Ovary (tissue), 3 donors: Measurements from ENCODE around the gene RNF123.

Source experiments
- POLR2A ChIP-seq: fragments of 450-650 bp; IDR thresholded peaks from one replicate; pipeline ENCODE4 v1.6.1; 2017; ENCODE audit warnings: antibody characterized with exemption, mild to moderate bottlenecking, moderate library complexity
- TF ChIP-seq, protein P1 (sequence below), 3 donors: fragments of 450-650 bp in 2 of 3; fragments of 200-600 bp in 1 of 3; IDR thresholded peaks; one replicate each; pipeline versions ENCODE4 v1.5.1 to v1.8.0; 2016 to 2022; ENCODE audit warnings: antibody characterized with exemption in 3 of 3, mild to moderate bottlenecking in 1 of 3
- donor health status: DM: no; HTN: no; CAD: no.

GRCh38 chr3:49681543-49681942, 7.8 kb upstream of the RNF123 start:
- TF ChIP-seq, protein P1, sequence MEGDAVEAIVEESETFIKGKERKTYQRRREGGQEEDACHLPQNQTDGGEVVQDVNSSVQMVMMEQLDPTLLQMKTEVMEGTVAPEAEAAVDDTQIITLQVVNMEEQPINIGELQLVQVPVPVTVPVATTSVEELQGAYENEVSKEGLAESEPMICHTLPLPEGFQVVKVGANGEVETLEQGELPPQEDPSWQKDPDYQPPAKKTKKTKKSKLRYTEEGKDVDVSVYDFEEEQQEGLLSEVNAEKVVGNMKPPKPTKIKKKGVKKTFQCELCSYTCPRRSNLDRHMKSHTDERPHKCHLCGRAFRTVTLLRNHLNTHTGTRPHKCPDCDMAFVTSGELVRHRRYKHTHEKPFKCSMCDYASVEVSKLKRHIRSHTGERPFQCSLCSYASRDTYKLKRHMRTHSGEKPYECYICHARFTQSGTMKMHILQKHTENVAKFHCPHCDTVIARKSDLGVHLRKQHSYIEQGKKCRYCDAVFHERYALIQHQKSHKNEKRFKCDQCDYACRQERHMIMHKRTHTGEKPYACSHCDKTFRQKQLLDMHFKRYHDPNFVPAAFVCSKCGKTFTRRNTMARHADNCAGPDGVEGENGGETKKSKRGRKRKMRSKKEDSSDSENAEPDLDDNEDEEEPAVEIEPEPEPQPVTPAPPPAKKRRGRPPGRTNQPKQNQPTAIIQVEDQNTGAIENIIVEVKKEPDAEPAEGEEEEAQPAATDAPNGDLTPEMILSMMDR (IDR thresholded peaks at IDR 0.05): no peak
- no peak for TF ChIP-seq POLR2A
